Activated naive CD4-positive, alpha-beta T cell treated with anti-CD3 and anti-CD28 coated beads, Interleukin-2, amount 10 ng/mL, durations not matched to agents 7 days and 5 days (primary cell): ENCODE data around the gene FBLIM1.

ENCODE experiments used
- CTCF ChIA-PET: fragments of 350-600 bp; sonication (Branson Sonifier 250); formaldehyde crosslinking; loops from one replicate; lab custom pipeline; 2021; ENCODE audit warnings: antibody characterized with exemption; lab: Charles Lee
- DNase-seq: peaks from one replicate; pipeline ENCODE4 v3.0.0-alpha.2; 2020
- H3K27ac Mint-ChIP-seq: one replicate; pipeline ENCODE4 v1.8.0; 2021; ENCODE audit warnings: mild to moderate bottlenecking, moderate library complexity, mixed read lengths
- H3K27me3 Mint-ChIP-seq: one replicate; pipeline ENCODE4 v1.8.0; 2021; ENCODE audit warnings: mild to moderate bottlenecking, mixed read lengths
- H3K36me3 Mint-ChIP-seq: one replicate; pipeline ENCODE4 v1.8.0; 2021; ENCODE audit warnings: mixed read lengths
- H3K4me1 Mint-ChIP-seq: one replicate; pipeline ENCODE4 v1.8.0; 2021; ENCODE audit warnings: mixed read lengths
- H3K4me3 Mint-ChIP-seq: one replicate; pipeline ENCODE4 v1.8.0; 2021; ENCODE audit warnings: mild to moderate bottlenecking, moderate library complexity, mixed read lengths
- H3K9me3 Mint-ChIP-seq: one replicate; pipeline ENCODE4 v1.8.0; 2021; ENCODE audit warnings: mixed read lengths

Gene FBLIM1

GRCh38 chr1:15758343-15758931 is at the start of gene FBLIM1:
Gene FBLIM1, plus strand, starts transcription at chr1:15758795. Its CDS starts 6,189 bp downstream, at chr1:15764984.
- Mint-ChIP-seq H3K27ac (no peak within 1 kb of the TSS), H3K4me1 (peaks cover 21% of the 10 kb centered on the region), H3K4me3 (peak within 1 kb of the TSS; percentile 45), H3K9me3 (no peaks in the 10 kb centered on the region), H3K36me3 (no peaks in the 10 kb centered on the region), H3K27me3 (peaks cover 78% of the 10 kb centered on the region)
- DNase-seq: peak; percentile 36
- CTCF ChIA-PET: interaction anchor here (0.7 kb wide), 1 partner anchor 170 kb away, joined by 3 read pairs; no protein-coding TSS in a partner anchor

DNA sequence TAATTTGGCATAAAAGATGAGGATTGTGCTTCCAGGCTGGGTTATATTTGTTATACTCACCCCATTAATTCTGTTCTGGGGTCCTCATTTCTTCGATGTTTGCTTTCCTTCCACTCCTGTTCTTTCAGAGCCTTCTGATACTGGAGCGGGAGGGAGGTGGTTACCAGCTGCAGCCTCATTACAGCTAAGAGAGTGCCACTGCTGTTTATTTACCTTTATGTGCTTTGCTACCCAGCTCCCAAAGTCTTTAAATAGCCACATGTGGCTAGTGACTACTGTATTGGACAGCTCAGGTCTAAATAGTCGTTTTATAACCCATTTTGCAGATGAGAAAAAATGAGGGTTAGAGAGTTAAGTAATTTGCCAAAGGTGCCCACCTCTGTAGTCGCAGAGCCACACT is 49.4 kb upstream of the FBLIM1 start:
- Mint-ChIP-seq H3K4me3 (no peak overlapping the region), H3K27ac (no peak overlapping the region), H3K36me3 (peaks cover 7% of the 10 kb centered on the region), H3K27me3 (no peaks in the 10 kb centered on the region), H3K9me3 (no peaks in the 10 kb centered on the region), H3K4me1 (peaks cover 2% of the 10 kb centered on the region)
- DNase-seq: no peak
- CTCF ChIA-PET: interaction anchor here (2.0 kb wide), 1 partner anchor 12 kb away, joined by 4 read pairs; no protein-coding TSS in a partner anchor

- DNase-seq: no peak
- H3K4me3 Mint-ChIP-seq: no peak overlapping the region
- peaks cover 13% of the 10 kb centered on the region for H3K36me3 Mint-ChIP-seq
- no peaks in the 10 kb centered on the region for H3K9me3 Mint-ChIP-seq
- CTCF ChIA-PET: no interaction called here
- no peaks in the 10 kb centered on the region for H3K4me1 Mint-ChIP-seq
- H3K27me3 Mint-ChIP-seq: no peaks in the 10 kb centered on the region
- H3K27ac Mint-ChIP-seq: no peak overlapping the region
Measured at GRCh38 chr1:15712168-15712567, 46.4 kb upstream of the FBLIM1 start.

DNA sequence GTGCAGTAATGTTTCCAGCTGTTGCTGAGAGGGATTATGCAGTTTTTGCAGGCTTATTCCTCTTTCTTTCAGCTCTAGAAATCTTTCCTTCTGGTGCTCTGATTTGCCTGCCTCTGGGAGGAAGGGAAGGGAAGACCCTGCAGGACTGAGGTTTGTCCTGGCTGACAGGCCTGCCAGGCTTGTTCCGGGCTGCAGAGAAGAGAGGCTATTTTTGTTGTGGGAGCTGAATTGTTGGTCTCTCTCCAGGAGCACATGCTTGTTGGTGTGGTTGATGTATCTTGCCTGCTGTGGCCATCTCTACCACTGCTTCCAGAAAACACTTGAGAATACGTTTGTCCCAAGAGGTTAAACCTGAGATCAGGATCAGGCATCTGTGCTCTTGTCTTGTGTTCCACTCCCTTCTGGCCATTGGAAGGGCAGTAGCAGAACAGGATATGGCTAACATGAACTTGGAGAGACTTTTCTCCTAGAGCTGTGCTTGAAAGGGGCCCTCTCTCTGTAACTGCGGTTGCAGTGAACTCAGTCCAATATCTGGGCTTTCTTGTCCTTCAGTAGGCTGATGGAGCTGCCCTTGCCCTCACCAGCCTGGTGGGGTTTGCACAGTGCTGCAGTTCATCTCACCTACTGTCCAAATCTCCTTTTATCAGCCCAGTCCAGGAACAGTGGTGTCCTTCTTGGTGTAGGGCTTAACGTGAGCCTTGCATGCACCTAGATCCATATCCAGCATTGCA is 44.0 kb upstream of the FBLIM1 start:
- Mint-ChIP-seq H3K27ac (peak overlapping the region; percentile 52), H3K9me3 (no peaks in the 10 kb centered on the region), H3K4me1 (no peaks in the 10 kb centered on the region), H3K4me3 (no peak overlapping the region), H3K36me3 (peaks cover 22% of the 10 kb centered on the region), H3K27me3 (no peaks in the 10 kb centered on the region)
- CTCF ChIA-PET: no interaction called here
- DNase-seq: no peak

- DNase-seq: no peak
- H3K27me3 Mint-ChIP-seq: no peaks in the 10 kb centered on the region
- no peaks in the 10 kb centered on the region for H3K4me1 Mint-ChIP-seq
- H3K4me3 Mint-ChIP-seq: no peak overlapping the region
- no peak overlapping the region for H3K27ac Mint-ChIP-seq
- H3K9me3 Mint-ChIP-seq: no peaks in the 10 kb centered on the region
- peaks cover 25% of the 10 kb centered on the region for H3K36me3 Mint-ChIP-seq
- CTCF ChIA-PET: interaction anchor here (1.4 to 1.7 kb wide), 2 partner anchors 11 to 24 kb away, joined by 4 to 5 read pairs; no protein-coding TSS in a partner anchor
Measured at GRCh38 chr1:15717418-15718125, 41.0 kb upstream of the FBLIM1 start.

GRCh38 chr1:15718199-15718601 is 40.4 kb upstream of the FBLIM1 start:
- H3K27me3 Mint-ChIP-seq: no peaks in the 10 kb centered on the region
- no peaks in the 10 kb centered on the region for H3K4me1 Mint-ChIP-seq
- no peak overlapping the region for H3K4me3 Mint-ChIP-seq
- DNase-seq: no peak
- CTCF ChIA-PET: interaction anchor here (1.2 to 1.4 kb wide), 3 partner anchors 10 to 124 kb away, joined by 3 to 4 read pairs (median 3); no protein-coding TSS in a partner anchor
- H3K9me3 Mint-ChIP-seq: no peaks in the 10 kb centered on the region
- H3K27ac Mint-ChIP-seq: no peak overlapping the region
- peaks cover 25% of the 10 kb centered on the region for H3K36me3 Mint-ChIP-seq

DNA sequence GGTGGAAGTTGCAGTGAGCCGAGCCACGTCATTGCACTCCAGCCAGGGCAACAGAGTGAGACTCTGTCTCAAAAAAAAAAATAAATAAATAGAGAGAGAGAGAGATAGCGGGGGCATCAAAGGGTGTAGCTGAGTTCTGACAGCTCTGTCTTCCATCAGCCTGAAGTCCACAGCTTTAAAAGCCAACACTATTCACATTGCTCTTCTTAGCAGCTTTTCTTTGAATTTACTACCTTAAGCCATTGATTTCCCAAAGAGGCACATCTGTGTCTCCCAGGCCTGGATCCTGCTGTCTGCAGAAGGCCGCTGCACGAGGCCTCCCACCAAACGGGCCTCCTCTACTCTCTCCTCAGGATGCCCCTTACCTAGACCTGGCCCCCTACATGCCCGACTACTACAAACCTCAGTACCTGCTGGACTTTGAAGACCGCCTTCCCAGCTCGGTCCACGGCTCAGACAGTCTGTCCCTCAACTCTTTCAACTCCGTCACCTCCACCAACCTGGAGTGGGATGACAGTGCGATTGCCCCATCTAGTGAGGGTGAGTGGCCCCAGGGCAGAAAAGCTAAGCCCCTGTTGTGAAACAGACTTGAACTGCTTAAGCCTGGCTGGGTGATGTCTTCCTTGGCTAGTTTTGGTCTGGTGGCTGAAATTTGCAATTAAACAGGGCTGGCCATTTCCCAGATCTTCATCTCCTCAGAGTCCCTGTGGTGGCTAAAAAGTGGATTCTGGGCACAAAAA is 39.0 kb upstream of the FBLIM1 start:
- Mint-ChIP-seq H3K4me1 (no peaks in the 10 kb centered on the region), H3K4me3 (no peak overlapping the region), H3K36me3 (peaks cover 21% of the 10 kb centered on the region), H3K27me3 (no peaks in the 10 kb centered on the region), H3K9me3 (no peaks in the 10 kb centered on the region), H3K27ac (no peak overlapping the region)
- CTCF ChIA-PET: interaction anchor here (0.6 to 1.2 kb wide), 3 partner anchors 11 to 185 kb away, joined by 3 read pairs; no protein-coding TSS in a partner anchor
- DNase-seq: no peak

DNA sequence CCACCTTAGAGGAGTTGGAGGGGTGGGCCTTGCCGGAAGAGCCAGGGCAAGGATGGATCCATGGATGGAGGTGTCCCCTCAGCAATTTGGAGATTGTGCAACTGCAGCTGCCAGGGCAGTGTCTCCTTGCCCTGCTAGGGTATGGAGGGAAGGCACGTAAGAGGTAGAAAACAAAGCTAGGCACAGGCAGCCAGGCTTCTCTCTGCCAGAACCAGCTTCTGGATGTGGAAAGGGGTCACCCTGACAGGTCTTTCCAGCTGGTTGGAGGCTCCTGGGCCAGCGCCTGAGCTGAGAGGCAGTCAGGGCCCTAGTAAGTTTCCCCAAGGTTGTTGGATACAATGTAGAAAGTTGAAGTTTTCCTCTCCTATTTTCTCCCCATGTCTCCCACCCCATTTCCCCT is 37.7 kb upstream of the FBLIM1 start:
- Mint-ChIP-seq H3K4me1 (no peaks in the 10 kb centered on the region), H3K4me3 (no peak overlapping the region), H3K27ac (no peak overlapping the region), H3K36me3 (peaks cover 21% of the 10 kb centered on the region), H3K27me3 (no peaks in the 10 kb centered on the region), H3K9me3 (no peaks in the 10 kb centered on the region)
- no peak for DNase-seq
- CTCF ChIA-PET: interaction anchor here (1.0 kb wide), 1 partner anchor 20 kb away, joined by 3 read pairs; no protein-coding TSS in a partner anchor

DNA sequence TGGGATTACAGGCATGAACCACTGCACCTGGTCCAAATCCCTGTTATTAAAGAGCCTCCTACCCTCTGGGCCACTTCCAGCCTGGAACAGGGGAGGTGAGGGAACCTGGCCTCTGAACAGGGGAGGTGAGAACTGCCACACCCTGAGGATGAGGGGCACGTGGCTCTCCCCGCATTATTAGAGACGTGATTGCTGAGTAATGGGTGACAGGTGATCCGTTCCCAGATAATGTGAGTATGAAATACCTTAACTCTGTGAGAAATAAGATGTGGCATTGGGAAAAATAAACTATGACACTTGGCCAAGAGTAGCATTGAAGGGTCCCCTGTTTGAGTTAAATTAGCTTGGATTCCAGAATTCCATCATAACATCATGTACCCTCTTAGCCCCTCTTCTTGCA is 36.2 kb upstream of the FBLIM1 start:
- Mint-ChIP-seq H3K4me3 (no peak overlapping the region), H3K36me3 (peaks cover 20% of the 10 kb centered on the region), H3K4me1 (no peaks in the 10 kb centered on the region), H3K9me3 (no peaks in the 10 kb centered on the region), H3K27me3 (no peaks in the 10 kb centered on the region), H3K27ac (no peak overlapping the region)
- DNase-seq: no peak
- CTCF ChIA-PET: no interaction called here

GRCh38 chr1:15722836-15723532 is 35.6 kb upstream of the FBLIM1 start:
- no peaks in the 10 kb centered on the region for H3K9me3 Mint-ChIP-seq
- H3K4me3 Mint-ChIP-seq: no peak overlapping the region
- no peak overlapping the region for H3K27ac Mint-ChIP-seq
- CTCF ChIA-PET: no interaction called here
- H3K4me1 Mint-ChIP-seq: no peaks in the 10 kb centered on the region
- H3K27me3 Mint-ChIP-seq: no peaks in the 10 kb centered on the region
- DNase-seq: no peak
- H3K36me3 Mint-ChIP-seq: peaks cover 17% of the 10 kb centered on the region

DNA sequence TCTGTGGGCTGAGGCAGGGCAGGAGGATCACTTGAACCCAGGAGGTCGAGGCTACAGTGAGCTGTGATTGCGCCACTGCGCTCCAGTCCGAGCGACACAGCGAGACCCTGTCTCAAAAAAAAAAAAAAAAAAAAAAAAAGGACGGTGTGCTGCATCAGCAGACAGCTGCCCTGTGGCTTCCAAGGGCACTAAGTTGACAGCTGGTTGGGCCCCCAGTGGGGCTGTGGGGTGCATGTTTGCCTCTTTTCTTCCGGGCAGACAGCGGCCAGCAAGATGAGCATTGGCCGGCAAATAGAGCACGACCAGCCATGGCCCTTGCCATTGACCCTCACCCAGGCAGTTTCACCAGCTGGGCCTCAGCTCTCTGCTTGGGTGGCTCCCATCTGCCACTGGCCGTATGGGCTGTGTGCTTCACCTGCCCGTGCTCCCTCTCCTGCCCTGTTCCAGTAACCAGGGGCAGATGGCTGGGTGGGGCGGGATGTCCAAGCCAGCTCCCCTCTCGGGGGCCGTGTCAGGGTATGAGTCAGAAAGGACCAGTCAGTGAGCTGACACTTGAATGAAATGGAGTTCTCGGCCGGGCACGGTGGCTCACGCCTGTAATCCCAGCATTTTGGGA is 34.9 kb upstream of the FBLIM1 start:
- no peak overlapping the region for H3K4me3 Mint-ChIP-seq
- no peak overlapping the region for H3K27ac Mint-ChIP-seq
- CTCF ChIA-PET: no interaction called here
- H3K4me1 Mint-ChIP-seq: no peaks in the 10 kb centered on the region
- H3K27me3 Mint-ChIP-seq: no peaks in the 10 kb centered on the region
- no peak for DNase-seq
- peaks cover 15% of the 10 kb centered on the region for H3K36me3 Mint-ChIP-seq
- no peaks in the 10 kb centered on the region for H3K9me3 Mint-ChIP-seq

DNA sequence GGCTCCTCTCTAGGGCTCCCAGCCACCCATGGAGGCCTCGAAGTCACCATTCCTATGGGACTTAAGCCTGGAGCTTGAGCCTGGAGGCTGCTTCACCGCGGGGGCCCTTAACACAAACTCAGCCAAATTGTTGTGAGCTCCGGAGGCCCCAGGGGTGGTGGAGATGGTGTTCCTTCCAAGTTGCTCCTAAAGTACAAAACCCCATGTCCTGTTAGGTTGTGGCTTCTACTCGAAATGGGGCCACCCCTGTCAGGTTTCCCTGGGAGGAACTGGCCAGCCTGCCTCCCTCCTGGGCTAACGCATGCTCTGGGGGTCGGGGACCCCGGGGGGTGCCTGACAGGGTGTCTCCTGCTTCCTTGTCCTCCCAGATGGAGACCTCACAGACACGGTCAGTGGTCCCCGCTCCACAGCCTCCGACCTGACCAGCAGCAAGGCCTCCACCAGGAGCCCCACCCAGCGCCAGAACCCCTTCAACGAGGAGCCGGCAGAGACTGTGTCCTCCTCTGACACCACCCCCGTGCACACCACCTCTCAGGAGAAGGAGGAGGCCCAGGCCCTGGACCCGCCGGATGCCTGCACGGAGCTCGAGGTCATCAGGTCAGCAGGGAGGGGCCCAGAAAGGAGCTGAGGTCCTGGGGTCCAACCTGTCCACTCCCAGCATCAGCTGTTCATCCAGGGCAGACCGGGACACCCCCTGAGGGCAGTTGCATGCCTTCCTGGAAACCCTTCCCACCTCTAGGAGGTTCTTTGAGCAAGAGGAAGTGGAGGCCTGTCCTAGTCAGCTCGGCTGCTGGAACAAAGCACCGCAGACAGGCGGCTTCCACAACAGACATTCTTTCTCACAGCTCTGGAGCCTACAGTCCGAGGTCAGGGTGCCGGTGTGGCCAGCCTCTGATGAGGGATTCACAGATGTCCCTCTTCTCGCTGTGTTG is 33.4 kb upstream of the FBLIM1 start:
- Mint-ChIP-seq H3K4me1 (no peaks in the 10 kb centered on the region), H3K27me3 (no peaks in the 10 kb centered on the region), H3K36me3 (peaks cover 18% of the 10 kb centered on the region), H3K9me3 (no peaks in the 10 kb centered on the region), H3K4me3 (no peak overlapping the region), H3K27ac (no peak overlapping the region)
- DNase-seq: no peak
- CTCF ChIA-PET: no interaction called here
